NOMO-1 treated with DMSO at 0.1 percent for 48 hours (cell line): ENCODE measurements around the gene SPATS2.
A peak's percentile ranks its signal among the peaks of the same experiment; 100 is the strongest.

Source experiments
- DNase-seq: peaks from one replicate; lab custom pipeline; 2025; ENCODE audit not compliant: unreplicated experiment; lab: John Stamatoyannopoulos, UW

SPATS2 gene

GRCh38 chr12:49335955-49336644 is 31.2 kb upstream of the SPATS2 start:
- DNase-seq: no peak

GRCh38 chr12:49336645-49337584 is 30.3 kb upstream of the SPATS2 start, which contains the start of gene C1QL4:
Gene C1QL4, minus strand, starts transcription at chr12:49337188. Its CDS starts 711 bp downstream, at chr12:49336477.
- DNase-seq: peak; percentile 70

DNA sequence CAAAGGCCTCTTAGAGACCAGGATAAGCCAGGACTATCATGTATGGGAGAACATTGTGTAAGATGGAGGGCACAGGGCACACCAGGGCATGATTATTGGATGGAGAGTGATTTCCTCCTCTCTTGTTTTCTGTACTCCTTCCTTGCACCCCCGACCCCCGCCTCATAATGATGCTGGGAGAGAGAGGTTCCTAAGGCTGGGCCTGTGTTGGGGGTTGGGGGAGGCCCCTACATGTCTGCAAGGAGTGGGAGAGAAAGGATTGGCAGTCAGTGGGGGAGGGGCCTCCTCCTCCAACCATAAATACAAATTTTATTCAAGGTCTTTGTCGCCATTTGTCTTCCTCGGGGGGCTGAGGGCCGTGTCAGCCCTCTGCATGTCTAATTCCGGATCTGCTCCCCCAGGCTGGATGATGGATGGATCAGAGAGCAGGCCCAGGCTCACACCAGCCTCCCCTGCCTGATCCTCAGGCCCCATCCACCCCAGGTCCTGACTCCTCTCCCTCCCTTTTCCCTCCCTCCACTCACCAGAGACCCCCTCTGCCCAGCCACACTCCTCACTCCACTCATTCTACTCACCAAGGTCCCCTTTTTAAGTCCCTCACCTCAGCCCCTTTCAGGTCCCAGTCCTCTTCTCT is 28.3 kb upstream of the SPATS2 start:
- no peak for DNase-seq

DNA sequence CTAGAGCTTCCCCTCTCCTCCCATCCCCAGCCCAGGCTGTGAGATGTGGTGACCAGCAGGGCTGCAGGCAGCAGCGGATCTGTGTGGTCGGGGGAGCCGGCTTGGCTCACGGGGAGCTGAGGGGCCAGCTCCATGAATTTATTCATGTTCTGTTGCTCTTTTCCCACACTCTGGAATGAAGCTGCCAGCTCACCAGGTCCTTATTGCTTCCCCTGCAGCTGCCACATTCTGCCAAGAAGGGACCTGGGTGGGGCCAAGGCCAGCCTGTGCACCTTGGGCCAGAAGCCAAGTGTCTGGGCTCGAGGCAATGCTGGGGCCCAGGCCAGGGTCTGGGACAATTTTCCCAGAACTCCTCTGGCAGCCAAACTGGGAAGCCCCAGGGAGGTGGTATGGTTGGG is 27.8 kb upstream of the SPATS2 start:
- no peak for DNase-seq

DNA sequence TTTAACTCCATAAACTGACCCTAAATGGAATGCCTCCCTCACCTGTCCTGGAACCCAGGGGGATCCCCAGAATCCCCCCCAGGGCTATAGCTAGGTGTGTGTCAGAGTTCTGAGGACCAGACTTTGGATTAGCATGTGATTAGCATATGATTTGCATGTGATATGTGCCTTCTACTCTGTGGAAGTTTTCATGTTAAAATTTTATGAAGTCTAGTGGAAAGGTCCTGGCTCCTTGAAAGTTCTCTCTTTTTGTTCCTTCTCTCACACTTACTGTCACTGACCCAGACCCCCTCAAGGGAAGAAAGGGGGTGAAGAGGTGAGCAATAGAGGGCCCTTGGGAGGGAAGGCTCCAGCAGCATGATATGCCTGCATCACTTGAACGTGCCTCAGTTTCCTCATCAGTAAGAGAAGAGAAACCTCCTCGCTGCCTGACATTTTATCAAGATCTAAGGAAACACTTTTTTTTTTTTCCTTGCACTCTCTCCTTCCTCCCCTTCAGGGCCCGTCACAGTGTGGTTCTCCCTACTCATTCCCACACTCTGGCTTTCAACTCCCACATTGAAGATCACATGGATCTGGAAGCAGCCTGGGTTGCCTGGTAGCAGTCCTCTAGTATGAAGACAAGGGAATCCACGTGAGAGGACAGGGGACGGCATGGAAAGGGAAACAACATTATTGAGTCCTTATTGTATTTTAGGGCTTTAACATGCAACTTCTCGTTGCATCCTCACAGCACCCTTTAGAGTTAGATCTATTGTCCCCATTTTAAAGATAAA is 27.0 kb upstream of the SPATS2 start:
- DNase-seq: no peak

DNA sequence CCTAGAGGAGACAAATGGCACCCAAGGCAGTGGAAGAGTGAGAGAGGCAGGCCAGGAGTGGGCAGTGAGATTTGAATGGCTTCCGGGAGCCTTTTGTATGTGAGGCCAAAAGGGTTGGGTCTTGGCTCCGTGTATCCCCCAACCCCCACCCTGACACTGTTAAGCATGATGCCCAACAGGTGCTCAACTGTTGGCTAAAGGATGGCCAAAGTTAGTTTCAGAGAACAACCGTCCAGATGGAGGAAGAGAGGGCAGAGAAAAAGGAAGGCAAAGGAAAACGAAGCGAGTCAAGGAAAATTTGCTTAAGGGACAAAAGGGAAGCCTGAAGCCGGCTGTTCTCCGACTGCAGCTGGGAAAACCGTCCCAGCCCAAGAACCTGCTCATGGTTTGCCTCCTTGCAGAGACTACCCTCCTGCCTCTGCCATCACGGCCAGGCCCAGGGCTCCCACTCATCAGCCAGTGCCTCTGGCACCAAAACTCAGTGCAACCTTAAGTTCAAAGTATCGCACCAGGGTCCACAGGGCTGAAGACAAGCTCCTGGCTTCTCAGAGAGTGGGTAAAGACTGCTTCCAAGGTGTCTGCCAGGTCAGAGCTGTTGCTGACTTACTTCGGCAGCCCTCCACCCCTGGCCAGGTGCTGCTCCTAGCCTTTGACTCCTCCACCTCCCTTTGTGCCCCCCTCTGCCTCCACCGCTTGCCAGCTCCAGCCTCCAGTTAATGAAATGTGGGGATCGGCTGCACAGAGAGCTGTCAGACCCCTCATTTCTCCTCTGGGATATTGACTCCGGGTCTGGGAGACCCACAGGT is 26.1 kb upstream of the SPATS2 start:
- DNase-seq: no peak

- no peak for DNase-seq
Measured at GRCh38 chr12:49341777-49342065, 25.5 kb upstream of the SPATS2 start.

- DNase-seq: peak; percentile 94
Measured at GRCh38 chr12:49342066-49342913, 25.0 kb upstream of the SPATS2 start.

GRCh38 chr12:49342914-49343731 is 24.1 kb upstream of the SPATS2 start:
- no peak for DNase-seq

DNA sequence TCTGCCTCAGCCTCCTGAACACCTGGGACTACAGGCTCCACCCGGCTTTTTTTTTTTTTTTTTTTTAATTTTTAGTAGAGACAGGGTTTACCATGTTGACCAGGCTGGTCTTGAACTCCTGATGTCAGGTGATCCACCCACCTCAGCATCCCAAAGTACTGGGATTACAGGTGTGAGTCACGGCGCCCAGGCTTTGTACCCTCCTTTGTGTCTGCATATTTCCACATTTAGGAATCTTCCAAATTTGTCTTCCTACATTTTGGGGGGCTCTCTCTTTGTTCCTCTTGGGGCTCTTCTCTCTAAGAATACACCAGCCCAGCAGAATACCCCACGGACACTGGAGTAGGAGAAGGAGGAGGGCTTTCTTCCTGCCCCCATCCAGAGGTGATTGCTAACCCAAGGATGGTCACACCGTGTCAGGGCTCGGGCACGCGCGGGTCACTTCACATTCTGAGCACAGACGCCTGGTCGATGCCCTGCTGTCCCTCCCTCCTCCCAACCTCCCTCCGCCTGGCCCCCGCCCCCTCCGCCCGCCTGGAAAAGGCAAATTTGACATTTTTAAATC is 22.7 kb upstream of the SPATS2 start:
- no peak for DNase-seq

DNA sequence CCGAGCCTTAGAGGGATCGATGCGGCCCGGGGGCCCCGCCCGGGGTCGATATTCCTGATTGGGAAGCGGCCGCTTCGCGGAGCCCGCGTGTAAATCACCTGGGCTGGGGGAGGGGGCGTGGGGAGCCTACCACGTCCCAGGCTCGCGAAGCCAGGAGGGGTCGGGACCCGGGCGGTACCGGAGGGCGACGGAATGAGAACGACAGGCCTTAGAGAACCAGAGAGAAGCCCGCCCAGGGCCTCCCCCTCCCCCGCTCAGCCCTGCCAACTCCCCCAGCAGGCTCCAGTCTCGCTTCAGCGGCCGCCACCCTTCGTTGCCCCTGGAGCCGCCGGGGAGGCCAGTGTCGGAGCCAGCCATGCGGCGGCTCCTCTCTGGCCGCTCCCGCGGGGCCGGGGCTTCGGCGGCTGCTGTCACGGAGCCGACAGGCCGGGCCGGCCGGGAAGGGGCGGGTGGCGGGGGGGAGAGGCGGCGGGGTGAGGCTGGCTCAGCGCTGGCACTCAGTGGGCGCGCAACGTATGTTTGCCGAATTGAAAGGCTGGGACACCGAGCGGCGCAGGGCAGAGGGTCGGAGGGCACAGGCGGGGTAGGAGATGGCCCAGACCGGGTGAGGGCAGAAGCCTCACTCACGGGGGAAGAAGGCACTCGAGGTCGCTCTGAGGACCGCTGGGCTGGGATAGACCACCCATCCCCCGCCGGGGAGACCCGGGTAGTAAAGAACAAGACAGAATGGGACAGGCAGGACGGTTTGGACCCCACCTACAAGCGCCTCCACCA is 22.0 kb upstream of the SPATS2 start:
- DNase-seq: no peak

DNA sequence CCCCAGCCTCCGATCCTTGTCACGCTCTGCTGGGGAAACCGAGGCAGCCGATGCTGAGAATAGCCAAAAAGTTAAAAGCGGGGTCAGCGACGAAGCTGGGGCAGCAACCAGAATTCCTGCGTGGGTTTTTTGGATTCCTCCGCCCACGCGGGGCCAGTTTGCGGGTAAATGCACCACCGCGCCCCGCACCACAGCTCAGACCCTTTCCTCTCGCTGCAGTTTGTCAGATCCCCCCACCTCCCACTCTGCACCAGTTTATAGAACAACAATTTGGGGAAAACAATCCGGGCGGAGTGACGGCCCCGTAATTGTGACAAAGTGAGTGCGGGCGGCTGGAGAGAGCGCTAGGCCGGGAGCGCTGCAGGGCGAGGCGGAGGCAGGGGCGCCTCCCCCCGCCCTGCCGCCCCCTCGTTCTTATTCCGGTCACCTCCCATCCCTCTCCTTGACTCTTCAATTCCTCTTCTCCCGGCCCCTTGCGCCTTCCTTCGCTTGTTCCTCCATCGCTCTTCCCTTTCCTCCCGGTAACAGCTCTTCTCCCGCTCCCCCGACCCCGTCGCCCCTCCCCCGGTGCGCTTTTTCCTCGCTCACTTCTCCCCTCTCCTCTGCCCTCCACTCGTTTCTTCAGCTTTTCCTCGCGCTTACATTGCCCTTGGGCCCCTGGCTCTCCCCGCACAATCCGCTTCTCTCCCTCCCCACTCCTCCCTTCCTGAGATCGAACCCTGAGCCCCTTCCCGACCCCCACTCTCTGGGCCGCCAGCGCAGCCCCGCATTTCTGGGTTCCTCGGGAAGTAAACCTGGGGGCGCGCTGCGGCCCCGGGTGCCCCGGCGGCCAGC is 21.2 kb upstream of the SPATS2 start:
- no peak for DNase-seq

GRCh38 chr12:49346659-49347310 is 20.5 kb upstream of the SPATS2 start, which contains the start of gene DNAJC22:
Gene DNAJC22, plus strand, starts transcription at chr12:49346888. Its CDS starts 1,985 bp downstream, at chr12:49348873.
- peak; percentile 35 for DNase-seq

GRCh38 chr12:49347311-49348193 is 19.7 kb upstream of the SPATS2 start:
- peak; percentile 6 for DNase-seq

- DNase-seq: no peak
Measured at GRCh38 chr12:49348781-49349180, 18.5 kb upstream of the SPATS2 start.
